RWPE2 (cell line): Measurements from ENCODE around the gene ITGB6.

ENCODE experiments used
- ATAC-seq: fragments of 200-7000 bp; cut with Tn5 transposase; 3 replicates; pipeline ENCODE4 v1.9.1; 2021; ENCODE audit warnings: low read depth
- DNase-seq: peaks from one replicate; pipeline ENCODE4 v3.0.0-alpha.2; 2020; ENCODE audit warnings: low spot score
- H3K27ac ChIP-seq: fragments of 450-650 bp; 2 replicates; pipeline ENCODE4 v1.5.1; 2017; ENCODE audit warnings: mild to moderate bottlenecking; ENCODE audit not compliant: poor library complexity, severe bottlenecking
- H3K27me3 ChIP-seq: fragments of 250-450 bp; sonication (Bioruptor Pico); 2 replicates; pipeline ENCODE4 v1.5.1; 2021; ENCODE audit warnings: mild to moderate bottlenecking, moderate library complexity; ENCODE audit not compliant: insufficient read depth, poor library complexity, severe bottlenecking
- H3K36me3 ChIP-seq: fragments of 250-450 bp; sonication (Bioruptor Pico); 2 replicates; pipeline ENCODE4 v1.5.1; 2020; ENCODE audit warnings: low read depth, mild to moderate bottlenecking, moderate library complexity
- H3K4me1 ChIP-seq: fragments of 250-450 bp; sonication (Bioruptor Pico); 2 replicates; pipeline ENCODE4 v1.5.1; 2021; ENCODE audit warnings: mild to moderate bottlenecking, moderate library complexity; ENCODE audit not compliant: insufficient read depth, poor library complexity, severe bottlenecking
- H3K4me3 ChIP-seq: fragments of 250-450 bp; sonication (Bioruptor Pico); 2 replicates; pipeline ENCODE4 v1.5.1; 2021; ENCODE audit warnings: mild to moderate bottlenecking, moderate library complexity; ENCODE audit not compliant: severe bottlenecking
- H3K9me3 ChIP-seq: fragments of 250-450 bp; sonication (Bioruptor Pico); 2 replicates; pipeline ENCODE4 v1.5.1; 2021; ENCODE audit warnings: mild to moderate bottlenecking, moderate library complexity; ENCODE audit not compliant: severe bottlenecking
- TF ChIP-seq, protein P1 (sequence below): fragments of 450-650 bp; IDR thresholded peaks from one replicate; pipeline ENCODE4 v1.5.1; 2017; ENCODE audit warnings: mild to moderate bottlenecking, moderate library complexity; ENCODE audit not compliant: poor library complexity, severe bottlenecking

ITGB6 gene

DNA sequence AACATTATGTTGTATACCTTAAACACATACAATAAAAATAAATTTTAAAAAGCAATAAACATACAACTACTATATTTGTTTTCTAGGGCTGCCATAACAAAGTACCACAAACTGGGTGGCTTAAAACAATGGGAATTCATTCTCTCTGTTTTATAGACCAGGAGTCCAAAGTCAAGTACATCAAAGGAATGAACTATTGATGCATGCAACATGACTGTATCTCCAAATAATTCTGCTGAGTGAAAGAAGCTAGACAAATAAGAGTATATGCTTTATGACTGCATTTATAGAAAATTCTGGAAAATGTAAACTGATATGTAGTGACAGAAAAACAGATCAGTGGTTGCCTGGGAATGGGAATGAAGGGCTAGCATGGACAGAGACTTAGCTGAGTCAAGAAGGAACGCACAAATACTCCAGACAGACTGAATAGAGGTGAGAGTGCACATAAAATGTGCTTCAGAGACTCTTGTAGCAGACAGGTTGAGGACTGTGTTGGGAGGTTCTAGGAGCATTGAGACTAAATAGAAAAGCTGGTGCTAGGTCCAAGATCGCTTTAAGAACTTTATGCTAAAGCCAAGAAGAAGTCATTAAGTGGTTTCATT, 126.7 kb downstream of the ITGB6 start:
- Histone ChIP-seq H3K36me3 (no peaks in the 10 kb centered on the region), H3K4me1 (peaks cover 10% of the 10 kb centered on the region), H3K27ac (no peak overlapping the region), H3K9me3 (peaks cover 13% of the 10 kb centered on the region), H3K4me3 (no peak overlapping the region), H3K27me3 (no peaks in the 10 kb centered on the region)
- ATAC-seq (no peak), DNase-seq (no peak)
- TF ChIP-seq, protein P1, sequence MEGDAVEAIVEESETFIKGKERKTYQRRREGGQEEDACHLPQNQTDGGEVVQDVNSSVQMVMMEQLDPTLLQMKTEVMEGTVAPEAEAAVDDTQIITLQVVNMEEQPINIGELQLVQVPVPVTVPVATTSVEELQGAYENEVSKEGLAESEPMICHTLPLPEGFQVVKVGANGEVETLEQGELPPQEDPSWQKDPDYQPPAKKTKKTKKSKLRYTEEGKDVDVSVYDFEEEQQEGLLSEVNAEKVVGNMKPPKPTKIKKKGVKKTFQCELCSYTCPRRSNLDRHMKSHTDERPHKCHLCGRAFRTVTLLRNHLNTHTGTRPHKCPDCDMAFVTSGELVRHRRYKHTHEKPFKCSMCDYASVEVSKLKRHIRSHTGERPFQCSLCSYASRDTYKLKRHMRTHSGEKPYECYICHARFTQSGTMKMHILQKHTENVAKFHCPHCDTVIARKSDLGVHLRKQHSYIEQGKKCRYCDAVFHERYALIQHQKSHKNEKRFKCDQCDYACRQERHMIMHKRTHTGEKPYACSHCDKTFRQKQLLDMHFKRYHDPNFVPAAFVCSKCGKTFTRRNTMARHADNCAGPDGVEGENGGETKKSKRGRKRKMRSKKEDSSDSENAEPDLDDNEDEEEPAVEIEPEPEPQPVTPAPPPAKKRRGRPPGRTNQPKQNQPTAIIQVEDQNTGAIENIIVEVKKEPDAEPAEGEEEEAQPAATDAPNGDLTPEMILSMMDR, result no peak

DNA sequence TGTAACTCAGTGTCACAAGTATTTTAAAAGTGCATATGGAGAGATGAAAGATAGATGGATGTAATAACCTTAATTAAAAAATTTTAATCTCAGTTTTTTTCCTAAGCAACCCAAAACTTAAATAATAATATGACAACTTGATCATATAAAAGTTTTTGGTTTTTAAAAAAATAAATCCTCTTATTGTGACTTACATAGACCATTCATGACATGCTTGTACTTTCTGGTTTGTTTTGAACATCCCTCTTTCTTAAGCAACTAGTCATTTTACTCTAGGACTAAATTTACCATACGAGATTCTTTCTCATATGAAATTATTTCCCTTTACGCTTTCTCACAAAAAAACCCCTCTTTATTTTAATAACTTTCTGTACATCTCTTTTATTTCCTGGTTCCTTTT, 131.2 kb downstream of the ITGB6 start:
- H3K27me3 ChIP-seq, result no peaks in the 10 kb centered on the region
- no peak overlapping the region for H3K27ac ChIP-seq
- H3K36me3 ChIP-seq, result no peaks in the 10 kb centered on the region
- TF ChIP-seq, protein P1, result no peak
- ATAC-seq (no peak), DNase-seq (no peak)
- no peaks in the 10 kb centered on the region for H3K4me1 ChIP-seq
- H3K4me3 ChIP-seq, result no peak overlapping the region
- peaks cover 23% of the 10 kb centered on the region for H3K9me3 ChIP-seq

DNA sequence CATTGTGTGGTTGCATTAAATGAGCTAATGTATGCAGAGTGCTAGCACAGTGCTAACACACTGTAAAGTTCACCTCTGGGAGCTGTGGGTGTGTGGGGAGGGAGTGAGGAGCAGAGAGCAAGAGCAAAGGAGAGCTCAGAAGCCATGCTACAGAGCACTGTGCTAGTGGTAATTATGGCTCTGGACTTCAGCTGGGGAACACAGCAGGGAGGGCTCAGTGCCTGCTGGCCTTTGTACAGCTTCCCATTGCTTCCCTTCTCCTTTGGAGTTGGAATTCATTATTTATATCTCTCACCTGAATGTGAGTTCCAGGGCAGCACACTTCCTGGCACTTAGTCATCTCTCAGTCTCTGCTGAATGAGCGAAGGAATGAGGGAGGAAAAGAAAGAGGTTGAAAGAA, 135.2 kb downstream of the ITGB6 start:
- H3K9me3 ChIP-seq, result peaks cover 23% of the 10 kb centered on the region
- no peaks in the 10 kb centered on the region for H3K27me3 ChIP-seq
- DNase-seq (no peak), ATAC-seq (no peak)
- H3K4me1 ChIP-seq, result no peaks in the 10 kb centered on the region
- no peaks in the 10 kb centered on the region for H3K36me3 ChIP-seq
- no peak overlapping the region for H3K4me3 ChIP-seq
- TF ChIP-seq, protein P1, result no peak
- no peak overlapping the region for H3K27ac ChIP-seq

DNA sequence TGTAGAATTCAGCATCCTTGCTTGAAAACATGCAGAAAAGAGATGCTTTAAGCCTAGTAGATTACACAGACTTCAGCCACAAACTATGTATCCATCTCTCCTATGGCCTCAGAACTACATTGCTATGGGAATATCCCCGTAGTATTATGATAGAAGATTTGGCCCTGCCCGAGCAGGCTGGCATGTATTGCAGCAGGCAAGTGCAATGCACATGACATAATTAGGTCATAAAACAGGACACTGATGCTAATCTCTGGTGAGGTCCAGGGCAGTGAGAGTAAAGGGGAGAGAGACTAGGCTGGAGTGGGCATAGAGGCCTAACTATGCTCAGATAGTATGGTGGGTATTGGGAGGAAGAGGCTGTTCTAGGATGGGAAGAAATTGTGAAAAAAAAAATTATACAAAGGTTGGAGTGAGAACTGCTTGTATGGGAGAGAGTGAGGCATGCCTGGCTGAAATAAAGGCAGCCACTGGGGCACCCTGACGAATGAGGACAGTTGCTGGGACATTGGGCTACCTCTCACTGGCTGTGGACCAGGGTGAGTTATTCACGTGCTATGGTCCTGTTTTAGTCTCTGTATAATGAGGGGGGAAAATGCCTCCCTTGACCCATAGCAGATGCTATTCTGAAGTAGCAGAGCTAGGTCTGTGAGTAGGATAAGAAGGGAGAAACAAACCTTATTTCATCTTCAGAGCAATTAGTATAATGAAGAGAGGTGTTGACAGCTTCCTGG, 136.0 kb downstream of the ITGB6 start:
- TF ChIP-seq, protein P1, result no peak
- H3K4me3 ChIP-seq, result no peak overlapping the region
- no peaks in the 10 kb centered on the region for H3K36me3 ChIP-seq

DNA sequence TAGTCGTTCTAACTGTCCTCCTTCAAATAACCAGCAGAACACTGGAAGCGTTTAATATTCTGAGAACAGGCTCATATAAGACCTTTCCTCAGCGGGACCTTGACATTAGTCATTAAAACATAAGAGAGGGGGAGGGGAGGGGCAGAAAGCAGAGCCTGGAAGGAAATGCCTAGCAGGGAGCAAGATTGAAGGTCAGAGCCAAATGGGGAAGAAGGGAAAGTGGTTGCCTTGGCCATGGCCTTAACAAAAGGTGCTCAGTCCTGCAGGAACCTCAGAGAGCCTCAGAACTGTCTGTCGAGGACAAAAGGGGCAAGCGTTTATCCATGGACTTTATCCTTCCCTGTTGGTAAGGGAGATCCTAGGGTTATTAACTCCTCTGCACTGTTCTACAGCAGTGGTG, 136.8 kb downstream of the ITGB6 start:
- TF ChIP-seq, protein P1, result no peak
- ATAC-seq (no peak), DNase-seq (no peak)
- H3K36me3 ChIP-seq, result no peaks in the 10 kb centered on the region
- H3K27ac ChIP-seq, result no peak overlapping the region
- no peaks in the 10 kb centered on the region for H3K4me1 ChIP-seq
- no peak overlapping the region for H3K4me3 ChIP-seq
- peaks cover 9% of the 10 kb centered on the region for H3K9me3 ChIP-seq
- no peaks in the 10 kb centered on the region for H3K27me3 ChIP-seq

More for the DNA sequence above, 136.0 kb downstream of the ITGB6 start:
- H3K27me3 ChIP-seq, result no peaks in the 10 kb centered on the region
- peaks cover 17% of the 10 kb centered on the region for H3K9me3 ChIP-seq
- no peak for DNase-seq
- no peaks in the 10 kb centered on the region for H3K4me1 ChIP-seq
- ATAC-seq, result no peak
- H3K27ac ChIP-seq, result no peak overlapping the region
